ENCODE results near the gene PHACTR1.

DNA sequence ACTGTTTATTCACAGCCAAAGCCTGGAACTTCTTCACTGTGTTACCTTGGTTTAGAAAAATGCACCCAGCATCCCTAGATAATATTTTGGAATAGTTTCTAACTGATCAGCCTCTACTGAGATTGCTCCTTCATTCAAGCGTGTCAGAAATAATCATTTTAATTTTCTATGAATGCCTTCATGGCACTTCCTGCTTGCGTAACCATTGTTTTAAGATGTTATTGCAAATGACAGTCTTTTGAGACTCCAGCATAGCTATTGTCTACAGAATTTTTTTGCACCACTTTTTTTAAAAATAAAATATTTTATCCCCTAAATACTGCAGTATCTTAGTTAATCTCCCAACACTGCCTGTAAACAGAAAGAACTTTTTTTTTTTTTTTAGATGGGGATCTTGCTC, 213.1 kb downstream of the PHACTR1 start:
- TF ChIP-seq, protein P1, sequence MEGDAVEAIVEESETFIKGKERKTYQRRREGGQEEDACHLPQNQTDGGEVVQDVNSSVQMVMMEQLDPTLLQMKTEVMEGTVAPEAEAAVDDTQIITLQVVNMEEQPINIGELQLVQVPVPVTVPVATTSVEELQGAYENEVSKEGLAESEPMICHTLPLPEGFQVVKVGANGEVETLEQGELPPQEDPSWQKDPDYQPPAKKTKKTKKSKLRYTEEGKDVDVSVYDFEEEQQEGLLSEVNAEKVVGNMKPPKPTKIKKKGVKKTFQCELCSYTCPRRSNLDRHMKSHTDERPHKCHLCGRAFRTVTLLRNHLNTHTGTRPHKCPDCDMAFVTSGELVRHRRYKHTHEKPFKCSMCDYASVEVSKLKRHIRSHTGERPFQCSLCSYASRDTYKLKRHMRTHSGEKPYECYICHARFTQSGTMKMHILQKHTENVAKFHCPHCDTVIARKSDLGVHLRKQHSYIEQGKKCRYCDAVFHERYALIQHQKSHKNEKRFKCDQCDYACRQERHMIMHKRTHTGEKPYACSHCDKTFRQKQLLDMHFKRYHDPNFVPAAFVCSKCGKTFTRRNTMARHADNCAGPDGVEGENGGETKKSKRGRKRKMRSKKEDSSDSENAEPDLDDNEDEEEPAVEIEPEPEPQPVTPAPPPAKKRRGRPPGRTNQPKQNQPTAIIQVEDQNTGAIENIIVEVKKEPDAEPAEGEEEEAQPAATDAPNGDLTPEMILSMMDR (IDR thresholded peaks at IDR 0.05; ENCODE audit: low read length): no peak
- no peak for TF ChIP-seq EZH2 (IDR thresholded peaks at IDR 0.05; ENCODE audit: borderline replicate concordance, low read length)

All from OCI-LY1 (cell line).